DMS 273 (cell line): ENCODE measurements around the gene PEX11G.
"Not testable (repeated sequence)": the region's sequence is repeated elsewhere in the genome, so short reads cannot be mapped to it uniquely, and the experiment has no call there.

ENCODE experiments used
- DNase-seq: peaks from one replicate; lab custom pipeline; 2025; ENCODE audit not compliant: unreplicated experiment; lab: John Stamatoyannopoulos, UW

PEX11G gene

GRCh38 chr19:7470540-7471305, 18.1 kb downstream of the PEX11G start:
- no peak for DNase-seq

GRCh38 chr19:7469669-7470285, 19.1 kb downstream of the PEX11G start:
- DNase-seq = no peak

GRCh38 chr19:7468840-7469239, 20.0 kb downstream of the PEX11G start:
- no peak for DNase-seq

DNA sequence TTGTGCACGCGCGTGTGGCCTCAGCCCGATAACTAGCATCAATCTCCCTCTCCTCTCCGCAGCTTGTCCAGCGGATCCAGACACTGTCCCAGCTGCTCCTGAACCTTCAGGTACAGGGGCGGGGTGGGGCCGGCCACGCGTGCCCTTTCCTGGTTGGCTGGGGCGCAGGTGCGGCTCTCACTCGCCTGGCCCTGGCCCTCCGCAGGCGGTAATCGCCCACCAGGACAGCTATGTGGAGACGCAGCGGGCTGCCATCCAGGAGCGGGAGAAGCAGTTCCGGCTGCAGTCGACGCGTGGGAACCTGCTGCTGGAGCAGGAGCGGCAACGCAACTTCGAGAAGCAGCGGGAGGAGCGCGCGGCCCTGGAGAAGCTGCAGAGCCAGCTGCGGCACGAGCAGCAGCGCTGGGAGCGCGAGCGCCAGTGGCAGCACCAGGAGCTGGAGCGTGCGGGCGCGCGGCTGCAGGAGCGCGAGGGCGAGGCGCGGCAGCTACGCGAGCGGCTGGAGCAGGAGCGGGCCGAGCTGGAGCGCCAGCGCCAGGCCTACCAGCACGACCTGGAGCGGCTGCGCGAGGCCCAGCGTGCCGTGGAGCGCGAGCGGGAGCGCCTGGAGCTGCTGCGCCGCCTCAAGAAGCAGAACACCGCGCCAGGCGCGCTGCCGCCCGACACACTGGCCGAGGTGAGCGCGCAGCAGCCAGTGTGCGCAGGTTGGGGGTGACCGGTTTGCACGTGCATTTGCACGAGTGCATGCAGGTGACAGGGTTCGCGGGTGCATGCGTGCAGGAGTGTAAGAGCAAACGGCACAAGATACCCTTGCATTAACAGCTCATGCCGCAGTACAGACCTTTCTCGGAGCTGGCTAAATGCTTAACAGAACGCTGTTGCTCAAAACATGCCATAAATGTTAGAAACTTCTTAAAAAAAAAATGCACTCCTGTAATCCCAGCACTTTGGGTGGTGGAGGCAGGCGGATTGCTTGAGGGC, 21.5 kb downstream of the PEX11G start:
- no peak for DNase-seq

DNA sequence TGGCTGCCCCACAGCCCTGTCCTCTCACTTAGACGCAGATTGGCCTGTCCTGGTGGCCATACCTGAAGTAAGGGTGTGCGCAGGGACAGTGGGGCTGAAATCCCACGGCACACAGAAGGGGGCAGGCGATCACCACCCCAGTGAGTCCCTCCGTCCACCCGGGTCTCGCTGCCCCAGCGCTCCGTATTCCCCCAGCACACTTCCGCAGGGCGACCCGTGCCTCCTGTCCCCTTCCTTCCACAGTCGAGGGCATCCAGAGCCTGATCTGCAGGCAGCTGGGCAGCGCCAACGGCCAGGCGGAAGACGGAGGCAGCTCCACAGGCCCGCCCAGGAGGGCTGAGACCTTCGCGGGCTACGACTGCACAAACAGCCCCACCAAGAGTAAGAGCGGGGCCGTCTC, 25.3 kb downstream of the PEX11G start:
- no peak for DNase-seq

- no peak for DNase-seq
These were observed 26.8 kb downstream of the PEX11G start for GRCh38 chr19:7461841-7462629.

DNA sequence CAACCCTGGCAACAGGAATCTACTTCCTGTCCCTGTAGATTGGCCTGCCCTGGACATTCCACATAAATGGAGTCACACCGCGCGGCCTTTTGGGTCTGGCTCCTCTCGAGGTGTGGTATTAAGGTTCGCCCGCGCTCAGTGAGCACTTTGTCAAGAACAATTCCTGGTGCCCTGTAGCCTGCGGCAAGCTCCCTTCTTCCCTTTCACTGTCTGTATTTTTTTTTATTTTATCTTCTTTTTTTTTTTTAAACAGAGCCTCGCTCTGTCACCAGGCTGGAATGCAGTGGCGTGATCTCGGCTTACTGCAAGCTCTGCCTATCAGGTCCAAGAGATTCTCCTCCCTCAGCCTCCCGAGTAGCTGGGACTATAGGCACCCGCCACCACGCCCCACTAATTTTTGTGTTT, 28.3 kb downstream of the PEX11G start:
- no peak for DNase-seq

GRCh38 chr19:7459773-7460172, 29.1 kb downstream of the PEX11G start:
- no peak for DNase-seq

- no peak for DNase-seq
These were observed 30.2 kb downstream of the PEX11G start for GRCh38 chr19:7458675-7459074.

DNA sequence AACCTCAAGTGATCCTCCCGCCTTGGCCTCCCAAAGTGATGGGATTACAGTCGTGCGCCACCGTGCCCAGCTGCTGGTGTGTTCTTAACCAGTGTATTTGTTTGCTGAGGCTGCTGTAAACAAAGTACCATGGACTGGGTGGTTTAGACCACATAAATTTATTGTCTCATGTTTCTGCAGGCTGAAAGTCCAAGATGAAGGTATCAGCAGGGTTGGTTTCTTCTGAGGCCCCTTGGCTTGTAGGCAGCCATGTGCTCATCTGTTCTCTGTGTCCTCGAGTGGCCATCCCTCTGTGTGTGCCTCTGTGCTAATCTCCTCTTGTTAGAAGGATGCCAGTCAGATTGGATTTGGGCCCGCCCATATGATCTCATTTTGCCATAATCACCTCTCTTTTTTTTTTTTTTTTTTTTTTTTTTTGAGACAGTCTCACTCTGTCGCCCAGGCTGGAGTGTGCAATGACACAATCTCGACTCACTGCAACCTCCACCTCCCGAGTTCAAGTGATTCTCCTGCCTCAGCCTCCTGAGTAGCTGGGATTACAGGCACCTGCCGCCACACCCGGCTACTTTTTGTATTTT, 31.8 kb downstream of the PEX11G start:
- DNase-seq = no peak

- DNase-seq = no peak
These were observed 33.1 kb downstream of the PEX11G start for GRCh38 chr19:7455600-7456296.

- DNase-seq = no peak
These were observed 33.8 kb downstream of the PEX11G start for GRCh38 chr19:7454998-7455397.

DNA sequence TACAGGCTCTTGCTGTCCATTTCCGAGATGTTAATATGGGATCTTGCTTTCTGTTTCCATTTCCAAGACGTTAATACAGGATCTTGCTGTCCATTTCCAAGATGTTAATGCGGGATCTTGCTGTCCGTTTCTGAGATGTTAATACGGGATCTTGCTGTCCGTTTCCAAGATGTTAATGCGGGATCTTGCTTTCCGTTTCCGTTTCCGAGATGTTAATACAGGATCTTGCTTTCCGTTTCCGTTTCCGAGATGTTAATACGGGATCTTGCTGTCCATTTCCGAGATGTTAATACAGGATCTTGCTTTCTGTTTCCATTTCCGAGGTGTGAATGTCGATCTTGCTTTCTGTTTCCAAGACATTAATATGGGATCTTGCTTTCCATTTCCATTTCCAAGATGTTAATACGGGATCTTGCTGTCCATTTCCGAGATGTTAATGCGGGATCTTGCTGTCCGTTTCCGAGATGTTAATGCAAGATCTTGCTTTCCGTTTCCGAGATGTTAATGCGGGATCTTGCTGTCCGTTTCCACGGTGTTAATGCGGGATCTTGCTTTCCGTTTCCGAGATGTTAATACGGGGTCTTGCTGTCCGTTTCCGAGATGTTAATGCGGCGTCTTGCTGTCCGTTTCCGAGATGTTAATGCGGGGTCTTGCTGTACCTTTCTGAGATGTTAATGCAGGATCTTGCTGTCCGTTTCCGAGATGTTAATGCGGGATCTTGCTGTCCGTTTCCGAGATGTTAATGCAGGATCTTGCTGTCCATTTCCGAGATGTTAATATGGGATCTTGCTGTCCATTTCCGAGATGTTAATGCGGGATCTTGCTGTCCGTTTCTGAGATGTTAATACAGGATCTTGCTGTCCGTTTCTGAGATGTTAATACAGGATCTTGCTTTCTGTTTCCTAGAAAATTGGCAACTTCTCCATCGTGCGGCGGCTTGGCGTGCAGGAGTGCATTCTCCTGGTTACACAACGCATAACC, 38.3 kb downstream of the PEX11G start:
- DNase-seq = no peak

DNA sequence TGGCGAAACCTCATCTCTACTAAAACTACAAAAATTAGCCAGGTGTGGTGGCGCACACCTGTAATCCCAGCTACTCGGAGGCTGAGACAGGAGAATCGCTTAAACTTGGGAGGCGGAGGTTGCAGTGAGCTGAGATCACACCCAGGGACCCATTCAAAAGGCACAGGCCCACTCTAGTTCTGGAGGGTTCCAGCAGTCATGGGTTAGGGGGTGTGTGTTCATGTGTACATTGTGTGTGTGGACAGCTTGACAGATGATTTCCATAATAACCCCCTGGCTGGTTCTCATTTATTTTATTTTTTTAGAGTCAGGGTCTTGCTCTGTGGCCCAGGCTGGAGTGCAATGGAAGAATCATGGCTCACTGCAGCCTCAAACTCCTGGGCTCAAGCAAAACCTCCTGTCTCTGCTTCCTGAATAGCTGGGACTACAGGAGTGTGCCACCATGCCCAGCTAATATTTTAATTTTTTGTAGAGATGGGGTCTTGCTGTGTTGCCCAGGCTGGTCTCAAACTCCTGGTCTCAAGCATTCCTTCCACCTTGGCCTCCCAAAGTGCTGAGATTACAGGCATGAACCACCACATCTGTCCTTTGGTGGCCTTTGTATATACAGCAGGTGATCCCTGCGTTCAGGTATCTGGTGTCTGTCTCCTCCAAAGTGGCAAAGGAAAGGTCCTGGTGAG, 39.3 kb downstream of the PEX11G start:
- DNase-seq = not testable (repeated sequence)

DNA sequence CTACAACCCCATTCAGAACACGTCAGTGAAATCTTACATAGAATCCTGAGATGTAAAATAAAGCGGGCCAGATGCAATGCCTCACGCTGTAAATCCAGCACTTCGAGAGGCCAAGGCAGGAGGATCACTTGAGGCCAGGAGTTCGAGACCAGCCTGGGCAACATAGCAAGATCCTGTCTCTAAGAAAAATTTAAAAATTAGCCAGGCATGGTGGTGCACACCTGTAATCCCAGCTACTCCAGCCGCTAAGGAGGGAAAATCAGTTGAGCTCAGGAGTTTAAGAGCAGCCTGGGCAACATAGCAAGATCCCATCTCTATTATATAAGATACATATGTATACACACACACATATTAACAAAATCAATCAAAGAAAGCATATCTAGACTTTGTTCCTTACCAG, 41.2 kb downstream of the PEX11G start:
- no peak for DNase-seq

DNA sequence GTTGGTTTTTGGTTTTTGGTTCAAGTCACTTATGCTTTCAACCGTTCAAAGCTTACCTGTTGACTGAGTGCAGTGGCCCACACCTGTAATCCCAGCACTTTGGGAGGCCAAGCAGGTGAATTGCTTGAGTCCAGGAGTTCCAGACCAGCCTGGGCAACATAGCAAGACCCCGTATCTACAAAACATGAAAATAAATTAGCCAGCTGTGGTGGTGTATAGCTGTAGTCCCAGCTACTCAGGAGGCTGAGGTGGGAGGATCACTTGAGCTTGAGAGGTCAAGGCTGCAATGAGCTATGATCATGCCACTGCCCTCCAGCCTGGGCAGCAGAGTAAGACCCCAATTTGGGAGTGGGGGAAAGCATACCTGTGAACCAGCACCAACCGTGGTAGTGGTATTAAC, 43.7 kb downstream of the PEX11G start:
- no peak for DNase-seq

GRCh38 chr19:7444042-7444441, 44.8 kb downstream of the PEX11G start:
- no peak for DNase-seq

DNA sequence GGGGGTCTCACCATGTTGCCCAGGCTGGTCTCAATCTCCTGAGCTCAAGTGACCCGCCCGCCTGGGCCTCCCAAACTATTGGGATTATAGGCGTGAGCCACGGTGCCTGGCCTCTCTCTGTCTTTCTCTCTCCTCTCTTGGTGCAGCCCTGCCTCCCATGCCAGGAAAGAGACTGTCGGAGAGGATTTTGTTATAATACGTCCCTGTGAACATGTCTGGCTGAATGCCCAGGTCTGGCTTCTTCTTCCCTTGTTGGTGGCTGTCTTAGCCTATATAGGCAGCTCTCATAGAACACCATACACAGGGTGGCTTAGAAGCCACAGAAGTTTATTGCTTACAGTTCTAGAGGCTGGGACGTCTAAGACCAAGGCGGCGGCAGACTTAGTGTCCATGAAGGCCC, 46.4 kb downstream of the PEX11G start:
- peak; percentile 24 for DNase-seq
